Gastrocnemius medialis (tissue), 4 donors: Measurements from ENCODE around the gene LITAF.

ENCODE experiments used
- POLR2A ChIP-seq, 2 donors: fragments of 450-650 bp; IDR thresholded peaks; one replicate each; pipeline ENCODE4 v1.6.1; 2017; ENCODE audit warnings: antibody characterized with exemption in 2 of 2, mild to moderate bottlenecking in 2 of 2, moderate library complexity in 2 of 2
- TF ChIP-seq, protein P1 (sequence below), 5 experiments: fragments of 450-650 bp in 3 of 5; fragments of 200-600 bp in 2 of 5; sonication (generic) in 2 of 5; IDR thresholded peaks in 4 of 5; conservative IDR thresholded peaks in 1 of 5; 1 replicate in 4 of 5; 2 replicates in 1 of 5; pipeline ENCODE4 v1.5.1; 2016 to 2019; ENCODE audit warnings: antibody characterized with exemption in 5 of 5, mild to moderate bottlenecking in 3 of 5, moderate library complexity in 3 of 5

- TF ChIP-seq, protein P1, sequence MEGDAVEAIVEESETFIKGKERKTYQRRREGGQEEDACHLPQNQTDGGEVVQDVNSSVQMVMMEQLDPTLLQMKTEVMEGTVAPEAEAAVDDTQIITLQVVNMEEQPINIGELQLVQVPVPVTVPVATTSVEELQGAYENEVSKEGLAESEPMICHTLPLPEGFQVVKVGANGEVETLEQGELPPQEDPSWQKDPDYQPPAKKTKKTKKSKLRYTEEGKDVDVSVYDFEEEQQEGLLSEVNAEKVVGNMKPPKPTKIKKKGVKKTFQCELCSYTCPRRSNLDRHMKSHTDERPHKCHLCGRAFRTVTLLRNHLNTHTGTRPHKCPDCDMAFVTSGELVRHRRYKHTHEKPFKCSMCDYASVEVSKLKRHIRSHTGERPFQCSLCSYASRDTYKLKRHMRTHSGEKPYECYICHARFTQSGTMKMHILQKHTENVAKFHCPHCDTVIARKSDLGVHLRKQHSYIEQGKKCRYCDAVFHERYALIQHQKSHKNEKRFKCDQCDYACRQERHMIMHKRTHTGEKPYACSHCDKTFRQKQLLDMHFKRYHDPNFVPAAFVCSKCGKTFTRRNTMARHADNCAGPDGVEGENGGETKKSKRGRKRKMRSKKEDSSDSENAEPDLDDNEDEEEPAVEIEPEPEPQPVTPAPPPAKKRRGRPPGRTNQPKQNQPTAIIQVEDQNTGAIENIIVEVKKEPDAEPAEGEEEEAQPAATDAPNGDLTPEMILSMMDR (IDR thresholded peaks at IDR 0.05 in 4 of 5, conservative IDR thresholded peaks at IDR 0.05 in 1 of 5): no peak
- no peak for TF ChIP-seq POLR2A (IDR thresholded peaks at IDR 0.05)
These were observed 1.8 kb upstream of the LITAF start for GRCh38 chr16:11588321-11589197.
